Stimulated activated CD4-positive, alpha-beta T cell treated with anti-CD3 and anti-CD28 coated beads, Interleukin-2, amount 100 ng/mL, for 48 hours (primary cell): Measurements from ENCODE around the gene CYTH1.
"Not testable (repeated sequence)": the region's sequence is repeated elsewhere in the genome, so short reads cannot be mapped to it uniquely, and the experiment has no call there.

Experiments used
- DNase-seq, 2 donors: peaks; one replicate each; pipeline ENCODE4 v3.0.0-alpha.2; 2020

Gene CYTH1

DNA sequence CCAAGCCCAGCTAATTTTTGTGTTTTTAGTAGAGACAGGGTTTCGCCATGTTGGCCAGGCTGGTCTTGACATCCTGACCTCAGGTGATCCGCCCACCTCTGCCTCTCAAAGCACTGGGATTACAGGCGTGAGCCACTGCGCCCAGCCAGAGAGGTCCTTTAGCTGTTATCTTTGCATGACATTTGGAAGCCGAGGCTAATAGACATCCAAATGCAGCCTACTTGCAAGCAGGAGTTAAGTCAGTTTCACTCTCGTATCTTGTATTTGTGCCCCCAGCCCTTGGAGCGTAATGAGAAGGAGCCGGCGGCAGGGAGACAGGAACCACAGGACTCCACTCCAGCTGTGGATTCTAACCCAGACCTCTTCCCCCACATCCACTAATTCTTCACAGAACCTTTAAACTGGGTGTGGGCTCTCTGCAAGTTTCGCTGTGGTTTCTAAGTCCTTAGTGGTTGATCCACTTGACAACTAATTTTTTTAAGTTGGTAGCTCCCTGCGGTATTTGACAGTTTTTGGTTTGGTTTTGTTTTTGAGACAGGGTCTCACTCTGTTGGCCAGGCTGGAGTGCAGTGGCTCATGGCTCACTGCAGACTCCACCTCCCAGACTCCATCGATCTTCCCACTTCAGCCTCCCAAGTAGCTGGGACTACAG is 3.1 kb upstream of the CYTH1 start:
- DNase-seq: no peak

DNA sequence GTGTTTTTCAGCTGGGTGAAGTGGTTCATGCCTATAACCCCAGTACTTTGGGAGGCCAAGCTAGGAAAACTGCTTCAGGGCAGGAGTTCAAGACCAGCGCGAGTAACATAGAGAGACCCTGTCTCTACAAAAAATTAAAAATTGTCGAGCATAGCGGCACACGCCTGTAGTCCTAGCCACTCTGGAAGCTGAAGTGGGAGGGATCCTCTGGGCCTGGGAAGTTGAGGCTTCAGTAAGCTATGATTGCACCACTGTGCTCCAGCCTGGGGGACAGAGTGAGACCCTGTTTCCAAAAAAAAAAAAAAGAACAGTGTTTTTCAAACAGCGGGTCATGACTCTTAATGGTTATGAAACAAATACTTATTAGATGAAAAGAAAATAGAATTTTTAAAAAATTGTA is 2.3 kb upstream of the CYTH1 start:
- no peak for DNase-seq

DNA sequence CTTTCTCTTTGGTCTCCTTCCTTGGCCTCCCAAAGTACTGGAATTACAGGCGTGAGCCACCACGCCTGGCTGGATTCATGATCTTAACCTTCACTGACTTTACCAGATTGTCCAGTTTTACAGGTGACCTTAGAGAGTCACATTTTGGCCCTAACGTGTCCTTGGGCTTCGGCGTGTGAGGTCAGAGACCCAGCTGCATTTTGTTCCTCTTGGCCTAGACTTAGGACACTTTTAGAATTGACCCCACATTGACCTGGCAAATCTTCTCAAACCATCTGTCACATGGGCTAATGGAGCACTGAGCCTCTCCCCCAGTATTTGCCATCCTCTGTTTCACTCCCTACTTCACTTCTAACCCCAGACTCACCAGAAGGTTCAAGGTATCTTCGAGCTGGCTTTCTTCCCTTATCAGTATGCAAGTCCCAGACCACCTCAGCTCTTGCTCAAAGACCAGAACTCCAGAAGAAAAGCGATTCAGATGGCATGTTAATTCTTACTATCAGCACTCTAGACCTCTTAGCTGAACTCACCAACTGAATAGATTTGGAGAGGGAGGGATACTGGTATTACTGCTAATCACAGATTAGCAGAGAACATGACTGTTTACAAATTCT is 1.7 kb upstream of the CYTH1 start:
- DNase-seq: no peak

DNA sequence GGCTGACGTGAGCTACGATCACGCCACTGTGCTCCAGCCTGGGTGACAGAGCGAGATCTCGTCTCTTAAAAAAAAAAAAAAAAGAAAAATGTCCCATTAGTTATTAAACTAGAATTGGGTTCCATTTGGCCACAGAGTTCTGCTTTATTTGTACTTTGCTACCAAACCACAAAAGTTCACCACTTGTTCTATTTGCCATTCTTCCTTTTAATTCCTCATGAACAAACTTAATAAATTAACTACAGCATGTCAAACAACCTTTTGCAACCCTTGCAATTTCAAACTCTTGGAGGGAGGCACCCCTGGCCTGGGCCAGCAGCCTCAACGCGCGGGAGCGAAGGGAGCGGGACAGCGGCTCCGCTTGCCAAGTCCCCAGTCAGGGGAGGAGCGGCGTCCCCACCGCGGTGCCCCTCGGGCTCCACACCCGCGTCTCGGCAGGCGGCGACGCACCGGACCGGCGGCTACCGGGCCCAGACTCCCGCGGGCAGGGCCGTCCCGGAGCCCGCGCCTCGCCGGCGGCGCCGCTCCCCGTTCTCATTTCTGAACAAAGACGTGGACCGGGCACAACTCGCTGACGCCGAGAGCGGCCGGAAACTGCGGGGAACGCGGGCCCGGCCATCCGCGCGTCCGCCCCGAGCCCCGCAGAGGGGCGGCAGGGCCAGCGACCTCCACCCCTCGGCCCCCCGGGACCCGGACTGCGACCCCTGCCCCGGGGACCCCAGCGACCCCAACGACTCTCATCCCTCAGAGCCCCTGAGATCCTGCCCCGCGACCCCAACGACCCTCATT is 775 bp downstream of the CYTH1 start:
- DNase-seq: no peak

DNA sequence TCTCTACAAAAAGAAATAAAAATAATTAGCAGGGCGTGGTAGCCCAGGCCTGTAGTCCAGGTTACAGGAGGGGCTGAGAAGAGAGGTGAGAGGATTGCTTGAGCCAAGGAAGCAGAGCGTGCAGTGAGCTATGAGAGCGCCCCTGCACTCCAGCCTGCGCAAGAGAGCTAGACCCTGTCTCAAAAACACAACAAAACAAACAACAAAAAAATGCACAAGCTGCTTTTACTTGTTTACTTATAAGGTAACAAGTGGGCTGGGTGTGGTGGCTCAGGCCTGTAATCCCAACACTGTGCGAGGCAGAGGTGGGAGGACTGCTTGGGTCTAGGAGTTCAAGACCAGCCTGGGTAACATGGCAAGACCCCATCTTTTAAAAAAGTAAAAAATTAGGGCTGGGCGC is 1.7 kb downstream of the CYTH1 start:
- no peak for DNase-seq

DNA sequence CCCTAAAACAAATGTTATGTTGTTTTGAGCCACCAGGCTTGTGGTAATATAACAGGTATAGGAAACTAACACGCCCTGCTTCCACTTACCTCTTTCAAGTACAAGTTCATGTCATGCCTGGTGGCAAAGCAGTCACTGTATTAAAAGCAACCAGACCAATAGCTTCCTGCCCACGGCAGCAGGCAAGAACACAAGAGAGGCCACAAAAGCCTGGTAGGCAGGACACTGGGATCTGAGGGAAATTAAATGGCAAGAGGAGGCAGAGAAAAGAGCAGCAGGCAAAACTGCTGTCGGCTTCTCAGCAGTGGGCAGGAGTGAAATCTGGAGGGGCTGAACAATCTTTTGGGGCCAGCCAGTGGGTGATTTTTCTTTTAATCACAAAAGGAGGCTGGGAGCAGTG is 2.2 kb downstream of the CYTH1 start:
- no peak for DNase-seq

DNA sequence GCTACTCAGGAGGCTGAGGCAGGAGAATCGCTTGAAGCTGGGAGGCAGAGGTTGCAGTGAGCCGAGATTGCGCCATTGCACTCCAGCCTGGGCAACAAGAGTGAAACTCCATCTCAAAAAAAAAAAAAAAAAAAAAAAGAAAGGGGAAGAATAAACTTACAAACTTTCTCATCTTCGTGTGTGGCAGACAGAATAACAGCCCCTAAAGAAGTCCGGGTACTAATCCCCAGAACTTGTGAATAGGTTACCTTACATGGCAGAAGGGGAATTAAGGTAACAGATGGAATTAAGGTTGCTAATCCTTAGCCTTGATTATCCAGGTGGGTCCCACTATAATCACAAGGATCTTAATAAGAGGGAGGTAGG is 2.8 kb downstream of the CYTH1 start:
- DNase-seq: not testable (repeated sequence)

DNA sequence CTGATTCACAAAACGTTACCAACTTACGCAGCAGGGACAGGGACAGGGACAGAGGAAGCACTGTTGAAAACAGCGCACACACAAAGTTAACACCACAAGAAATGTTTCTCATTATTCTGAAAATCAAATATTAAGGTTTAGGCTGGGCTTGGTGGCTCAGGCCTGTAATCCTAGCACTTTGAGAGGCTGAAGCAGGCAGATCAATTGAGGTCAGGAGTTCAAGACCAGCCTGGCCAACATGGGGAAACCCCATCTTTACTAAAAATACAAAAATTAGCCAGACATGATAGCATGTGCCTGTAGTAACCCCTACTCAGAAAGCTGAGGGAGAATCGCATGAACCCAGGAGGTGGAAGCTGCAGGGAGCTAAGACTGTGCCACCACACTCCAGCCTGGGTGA is 4.2 kb downstream of the CYTH1 start:
- DNase-seq: no peak

DNA sequence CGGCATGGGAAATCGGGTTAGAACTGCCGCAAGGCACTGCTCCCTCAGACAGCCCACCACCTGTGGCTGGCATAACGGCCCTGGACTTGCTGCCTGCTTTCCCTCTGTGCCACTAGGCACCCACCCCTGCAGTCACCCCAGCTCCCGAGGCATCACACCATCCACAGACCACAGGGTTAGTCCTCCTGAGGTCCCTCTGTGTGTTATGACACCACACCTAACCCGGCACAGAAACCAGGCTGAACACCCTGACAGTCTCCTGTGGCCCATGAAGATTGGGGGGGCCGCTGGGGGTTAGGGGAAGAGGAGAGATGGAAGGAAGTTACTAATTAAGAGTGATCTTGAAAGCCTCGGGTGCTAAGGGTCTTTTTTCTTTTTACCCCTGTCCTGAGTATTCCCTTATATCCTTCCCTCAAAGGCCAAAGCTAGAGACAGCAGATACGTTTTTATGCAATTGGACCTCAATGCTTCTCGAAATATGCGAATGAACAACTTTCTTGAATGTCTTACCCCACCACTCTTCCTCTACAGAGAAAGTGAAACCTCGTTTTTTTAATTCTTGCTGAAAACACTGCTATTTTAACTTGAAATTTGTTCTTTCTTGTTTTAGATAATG is 7.0 kb downstream of the CYTH1 start:
- DNase-seq: peak; percentile 57 to 61

DNA sequence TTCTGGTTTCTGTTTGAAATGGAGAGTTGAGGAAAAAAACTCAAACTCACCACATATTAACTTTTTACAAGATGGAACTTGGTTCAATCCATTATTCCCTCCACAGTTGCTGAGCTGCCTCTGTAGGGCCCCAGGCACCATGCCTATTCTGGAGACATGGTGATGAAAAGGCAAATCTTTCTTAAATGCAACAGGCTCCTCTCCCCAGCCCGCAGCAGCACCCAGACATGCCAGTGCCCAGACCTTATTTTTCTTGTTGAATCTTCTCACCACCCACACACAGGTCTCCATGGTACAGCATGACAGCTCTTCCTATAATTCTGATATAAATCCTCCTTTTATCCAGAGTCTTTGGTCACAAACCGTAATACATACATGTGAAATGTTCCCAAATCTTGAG is 7.6 kb downstream of the CYTH1 start:
- DNase-seq: no peak

DNA sequence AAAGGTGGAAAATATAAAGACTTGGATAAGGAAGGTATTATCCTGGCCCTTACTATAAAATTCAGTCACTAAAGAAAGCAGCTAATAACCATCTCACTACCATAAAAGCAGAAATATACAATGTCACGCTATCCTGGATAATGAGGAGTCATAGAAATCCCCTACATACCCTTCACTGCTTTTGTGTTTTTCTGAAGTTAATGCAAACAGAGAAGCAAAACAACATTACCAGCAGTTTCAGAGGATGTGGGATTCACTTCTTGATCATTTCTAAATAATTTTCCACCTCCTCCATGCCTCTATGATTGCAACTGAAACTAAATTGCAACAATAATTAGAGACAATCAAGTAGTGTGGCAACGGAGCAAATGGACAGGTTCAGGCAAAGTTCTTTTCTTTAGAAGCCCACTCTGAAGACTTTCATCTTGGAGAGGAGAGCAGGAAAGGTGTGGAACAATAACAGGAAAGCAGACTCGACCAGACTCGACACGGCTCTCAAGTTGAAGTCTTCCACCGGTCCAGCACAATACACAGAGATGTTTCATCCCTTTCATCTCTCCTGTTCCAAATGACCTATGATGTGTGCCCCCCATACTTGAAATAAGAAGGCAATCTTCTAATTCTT is 10.2 kb downstream of the CYTH1 start:
- no peak for DNase-seq

DNA sequence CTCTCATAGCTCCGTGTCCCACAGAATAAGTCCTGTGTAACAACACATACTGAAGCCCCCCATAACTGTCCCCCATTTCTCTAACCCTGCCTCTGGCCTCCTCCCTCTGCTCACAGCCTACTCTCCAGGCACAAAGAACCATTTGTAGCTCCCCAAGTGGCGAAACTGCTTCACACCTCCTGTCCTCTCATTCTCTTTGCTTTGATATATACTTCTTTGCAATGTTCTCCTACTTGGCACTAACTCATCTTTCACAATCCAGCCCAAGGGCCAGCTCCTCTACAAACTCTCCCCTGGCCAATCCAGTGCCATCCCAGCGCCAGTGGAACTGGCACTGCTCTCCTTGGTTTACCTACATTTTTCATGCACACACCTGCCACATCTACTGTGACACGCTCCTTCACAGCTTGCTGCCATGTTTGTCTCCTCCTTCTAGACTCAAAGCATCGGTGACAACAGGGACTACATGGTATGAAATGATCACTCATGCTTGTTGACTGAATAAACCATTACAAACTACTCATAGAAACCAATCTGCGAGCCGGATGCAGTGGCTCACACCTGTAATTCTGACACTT is 12.8 kb downstream of the CYTH1 start:
- no peak for DNase-seq

DNA sequence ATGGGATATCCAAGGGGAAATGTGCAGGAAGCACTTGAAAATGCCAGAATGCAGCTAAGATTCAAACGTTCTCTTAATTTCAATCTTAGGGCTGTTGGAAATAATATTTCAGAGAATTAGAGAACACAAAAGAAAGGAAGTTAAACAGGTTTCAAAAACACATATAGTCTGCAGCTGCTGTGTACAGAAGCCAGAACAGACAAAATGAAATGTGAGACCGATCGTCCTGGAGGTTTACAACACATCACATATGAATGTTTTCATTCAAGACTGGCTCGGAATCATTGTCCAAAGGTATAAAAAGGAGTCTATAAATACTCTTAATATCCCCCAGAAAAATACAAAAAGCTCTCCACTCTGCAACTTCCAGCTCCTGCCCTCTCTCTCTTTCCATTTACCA is 14.3 kb downstream of the CYTH1 start:
- no peak for DNase-seq

DNA sequence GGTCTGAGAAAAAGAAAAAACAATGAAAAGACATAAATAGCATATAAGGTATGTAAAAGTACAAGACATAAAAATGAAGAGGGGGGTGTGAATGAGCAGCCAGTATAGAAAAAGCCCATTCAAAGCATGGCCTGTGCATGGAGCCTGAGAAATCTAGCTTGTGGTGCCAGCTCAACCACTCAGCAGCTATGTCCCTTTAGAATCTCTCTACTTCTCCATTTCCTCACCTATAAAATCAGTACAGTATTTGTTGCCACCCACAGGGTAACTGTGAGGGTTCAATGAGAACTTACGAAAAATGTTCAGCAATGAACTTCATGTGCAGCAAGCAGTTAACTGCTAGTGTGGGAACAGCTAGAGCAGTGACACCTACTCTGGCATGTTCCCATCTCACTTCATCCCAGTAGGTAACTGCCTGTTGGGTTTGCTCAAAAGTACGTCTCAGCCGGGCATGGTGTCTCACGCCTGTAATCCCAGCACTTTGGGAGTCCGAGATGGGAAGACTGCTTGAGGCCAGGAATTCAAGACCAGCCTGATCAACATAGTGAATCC is 15.3 kb downstream of the CYTH1 start:
- DNase-seq: no peak

DNA sequence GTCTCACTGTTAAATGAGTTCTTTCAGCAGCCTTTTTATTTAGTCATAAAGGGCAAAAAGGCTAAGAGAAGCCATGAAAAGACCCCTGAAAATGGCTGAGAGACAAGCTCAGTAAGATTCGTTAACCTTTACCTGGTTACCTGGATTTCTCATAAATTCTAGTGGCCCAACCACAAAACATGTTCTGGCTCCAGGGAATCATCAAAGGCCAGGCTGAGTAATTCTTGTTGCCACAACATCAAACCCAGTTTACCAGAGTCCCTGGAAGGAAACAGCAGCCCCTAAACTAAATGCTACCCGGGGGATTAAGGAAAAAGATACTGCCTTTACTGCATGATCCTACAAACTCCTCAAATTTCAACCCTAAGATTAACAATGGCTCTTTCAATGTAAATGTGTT is 15.8 kb downstream of the CYTH1 start:
- DNase-seq: no peak

DNA sequence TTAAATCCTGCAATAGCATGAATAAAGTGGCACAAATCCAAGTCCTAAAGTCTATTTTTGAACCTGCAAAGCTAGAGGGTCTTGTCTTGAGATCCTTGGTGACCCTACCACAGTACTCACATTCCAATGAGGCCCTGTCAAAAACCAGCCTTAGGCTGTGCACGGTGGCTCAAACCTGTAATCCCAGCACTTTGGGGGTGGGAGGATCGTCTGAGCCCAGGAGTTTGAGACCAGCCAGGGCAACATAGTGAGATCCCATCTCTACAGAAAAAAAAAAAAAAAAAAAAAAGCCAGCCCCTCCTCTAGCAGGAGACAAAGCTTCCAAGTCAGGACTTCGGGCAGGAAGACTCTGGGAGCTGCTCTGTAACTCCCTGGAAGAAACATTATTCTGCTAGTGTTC is 16.3 kb downstream of the CYTH1 start:
- no peak for DNase-seq

DNA sequence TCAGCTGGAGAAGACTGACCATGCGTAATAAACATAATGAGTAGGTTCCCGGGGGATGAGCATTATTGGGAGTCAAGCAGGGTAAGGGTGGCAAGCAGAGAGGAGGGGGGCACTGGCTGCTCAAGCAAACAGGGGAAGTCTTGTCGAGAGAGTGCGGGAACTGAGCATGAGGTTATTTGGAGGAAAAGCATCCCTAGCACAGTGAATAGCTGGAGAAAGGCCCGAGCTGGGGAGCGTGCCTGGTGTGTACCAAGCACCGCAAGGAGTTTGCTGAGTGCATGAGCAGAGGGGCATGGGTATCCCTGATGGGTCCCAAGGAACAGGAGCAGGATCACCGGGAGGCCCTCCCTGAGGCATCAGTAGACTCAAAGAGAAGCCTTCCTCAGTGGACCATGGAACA is 17.2 kb downstream of the CYTH1 start:
- DNase-seq: no peak

DNA sequence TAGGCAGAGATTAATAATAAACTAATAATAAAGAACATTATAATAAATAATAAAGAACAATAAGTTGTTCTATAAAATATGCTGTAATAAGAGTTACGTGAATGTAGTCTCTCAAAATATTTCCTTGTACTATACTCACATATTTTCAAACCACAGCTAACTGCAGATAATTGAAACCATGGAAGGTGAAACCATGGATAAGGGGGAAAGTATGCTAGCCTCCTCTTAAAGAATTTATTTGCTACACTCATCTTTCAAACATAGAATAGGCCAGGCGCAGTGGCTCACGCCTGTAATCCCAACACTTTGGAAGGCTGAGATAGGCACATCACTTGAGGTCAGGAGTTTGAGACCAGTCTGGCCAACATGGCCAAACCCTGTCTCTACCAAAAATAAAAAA is 18.5 kb downstream of the CYTH1 start:
- DNase-seq: no peak

DNA sequence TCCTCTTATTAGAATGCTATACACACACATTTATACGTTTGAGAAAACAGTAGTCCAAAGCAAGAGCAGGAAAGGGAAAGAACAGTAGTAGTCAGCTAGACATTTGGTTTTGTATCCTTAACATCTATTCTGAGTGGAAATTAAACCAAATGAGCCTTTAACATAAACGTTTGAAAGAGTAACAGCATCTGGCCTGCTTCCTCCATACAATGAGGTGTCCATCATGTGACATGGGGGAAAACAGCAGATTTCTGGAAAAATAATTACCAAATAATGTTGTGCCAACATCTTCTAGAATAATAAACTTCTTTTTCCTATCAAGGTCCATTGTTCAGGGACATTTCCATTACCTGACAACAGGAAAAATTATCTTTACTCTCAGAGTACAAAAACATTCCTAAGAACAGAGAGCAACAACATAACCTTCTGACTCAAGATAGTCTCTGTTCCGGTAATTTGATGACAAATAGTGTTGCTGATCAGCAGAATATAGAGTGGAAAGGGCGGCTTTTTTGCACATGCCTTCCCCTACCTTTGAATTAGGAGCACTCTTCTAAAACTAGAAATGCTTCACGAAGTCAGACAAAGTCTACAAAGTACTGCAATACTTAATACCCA is 20.2 kb downstream of the CYTH1 start:
- no peak for DNase-seq

DNA sequence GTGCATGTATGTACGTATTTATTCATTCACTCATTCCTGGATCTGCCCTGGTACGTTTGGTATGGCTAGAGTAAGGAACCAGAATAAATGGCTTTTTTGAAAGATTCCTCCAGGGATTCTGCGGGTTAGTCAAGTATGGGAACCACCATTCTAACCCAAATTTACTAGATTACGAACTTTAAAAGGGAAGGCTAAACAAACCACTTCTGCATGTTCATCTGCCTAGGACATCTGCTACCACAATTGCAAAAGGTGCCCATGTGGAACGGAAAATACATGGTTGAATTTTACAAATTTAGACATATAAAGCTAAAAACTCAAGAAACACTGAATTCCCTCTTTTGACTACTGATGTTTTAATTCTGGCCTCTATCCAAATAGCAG is 22.1 kb downstream of the CYTH1 start:
- no peak for DNase-seq

DNA sequence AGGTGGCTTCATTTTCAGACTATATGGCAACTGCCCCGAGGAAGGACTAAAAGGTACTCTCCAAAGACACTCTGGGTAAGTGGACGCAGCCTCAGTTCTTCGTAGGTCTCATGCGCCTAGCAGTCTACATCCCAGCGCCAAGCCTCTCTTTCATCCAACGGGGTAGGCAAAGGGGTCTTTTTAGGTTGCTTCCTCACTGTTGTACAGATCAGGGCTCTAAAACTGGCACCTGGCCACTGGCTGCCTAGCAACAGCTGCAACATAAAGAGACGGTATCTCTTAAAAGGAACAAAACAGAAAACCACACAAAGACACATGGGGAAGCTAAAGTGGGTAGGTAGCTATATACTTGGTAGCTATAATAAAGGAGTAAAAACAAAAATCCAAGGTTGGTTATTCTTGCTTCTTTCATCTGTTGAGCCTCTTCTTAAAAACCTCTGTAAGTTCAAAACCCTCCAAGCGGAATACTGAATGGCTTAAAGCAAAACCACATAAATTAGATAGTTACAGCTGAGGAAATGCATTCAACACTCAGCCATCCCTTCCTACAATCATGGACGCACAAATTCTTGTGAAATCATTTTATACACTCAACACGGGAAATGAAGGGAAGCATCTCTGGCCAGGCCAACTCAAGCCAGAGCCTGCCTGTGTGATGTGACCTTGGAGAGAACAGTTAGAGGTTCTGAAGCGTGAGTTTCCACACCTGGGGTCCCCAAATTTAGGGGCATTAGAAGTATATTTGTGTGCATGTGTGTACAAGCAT is 22.7 kb downstream of the CYTH1 start:
- DNase-seq: no peak
